K562 (cell line): ENCODE measurements around the gene MME. TPM values are rescaled to one million over a fixed set of nuclear protein-coding genes. Genes with fewer than 3 reads are reported as not detected.

ENCODE experiments used
- ATAC-seq: fragments of 200-7000 bp; cut with Tn5 transposase; 3 replicates; pipeline ENCODE4 v1.9.1; 2020; ENCODE audit warnings: moderate library complexity
- Bru-seq: library from RNA; stranded (reverse); fragments of 400-500 nt; gene quantifications from one replicate; lab custom pipeline; 2021; lab: Mats Ljungman, UMichigan
- BruChase-seq, 2 experiments: library from RNA; stranded (reverse); fragments of 400-500 nt; gene quantifications; one replicate each; lab custom pipeline; 2021; lab: Mats Ljungman, UMichigan
- BruUV-seq: library from RNA; stranded (reverse); fragments of 400-500 nt; replicated peaks from 2 replicates; lab custom pipeline; 2021; lab: Mats Ljungman, UMichigan
- CTCF ChIA-PET: fragments of 300-600 bp; formaldehyde crosslinking; extraction: SDS; loops from one replicate; lab custom pipeline; 2021; ENCODE audit warnings: low intra/inter-chr PET ratio; lab: Yijun Ruan, JAX
- POLR2A ChIA-PET: fragments of 300-600, 350-650 bp; sonication (Branson Sonifier 250); formaldehyde crosslinking; extraction: SDS; loops from one replicate; lab custom pipeline; 2021; ENCODE audit warnings: antibody characterized with exemption, inconsistent platforms; lab: Yijun Ruan, JAX
- DNase-seq, 4 experiments: peaks; one replicate each; pipeline versions ENCODE4 v3.0.0 to v3.0.0-alpha.2; 2011 to 2018; ENCODE audit warnings: low spot score in 3 of 4, mixed read lengths in 3 of 4; ENCODE audit errors: extremely low read depth in 1 of 4
- FAIRE-seq: peaks from 2 replicates; lab custom pipeline; 2011; peaks lifted over from hg19 to GRCh38; lab: Jason Lieb, UNC
- H2AFZ ChIP-seq: 2 replicates; pipeline ENCODE4 v1.6.0; 2011; ENCODE audit warnings: low read depth, low read length, control low read depth, inconsistent platforms
- H3K27ac ChIP-seq: fragments of 200-600 bp; 3 replicates; pipeline ENCODE4 v1.8.0; 2011; ENCODE audit warnings: low read depth, mild to moderate bottlenecking, control low read depth, inconsistent platforms, low read length, moderate library complexity, mixed read lengths; ENCODE audit errors: extremely low read depth
- H3K27me3 ChIP-seq, 2 experiments: fragments of 300-600 bp in 1 of 2; 2 replicates in 1 of 2; 3 replicates in 1 of 2; pipeline versions ENCODE4 v1.6.0 to v1.8.0; 2011; ENCODE audit warnings: inconsistent platforms in 2 of 2, low read length in 2 of 2, mild to moderate bottlenecking in 1 of 2, mixed read lengths in 1 of 2, moderate library complexity in 1 of 2; ENCODE audit not compliant: control insufficient read depth in 2 of 2, insufficient read depth in 2 of 2
- H3K36me3 ChIP-seq: fragments of 300-600 bp; 3 replicates; pipeline ENCODE4 v1.8.0; 2011; ENCODE audit warnings: mild to moderate bottlenecking, low read length, inconsistent platforms; ENCODE audit not compliant: control insufficient read depth, insufficient read depth
- H3K4me1 ChIP-seq, 2 experiments: fragments of 200-600 bp in 1 of 2; replicated peaks in 1 of 2; 2 replicates in 1 of 2; 3 replicates in 1 of 2; pipeline versions ENCODE4 v1.5.1 to v1.8.0; 2011; ENCODE audit warnings: inconsistent platforms in 2 of 2, low read length in 2 of 2, mild to moderate bottlenecking in 1 of 2, mixed read lengths in 1 of 2, moderate library complexity in 1 of 2; ENCODE audit not compliant: control insufficient read depth in 2 of 2, insufficient read depth in 2 of 2
- H3K4me2 ChIP-seq: 2 replicates; pipeline ENCODE4 v1.6.1; 2011; ENCODE audit warnings: low read length, control low read depth, inconsistent platforms, mixed read lengths; ENCODE audit not compliant: insufficient read depth
- H3K4me3 ChIP-seq: fragments of 200-600 bp; sonication (generic), shearing (Covaris generic); 2 replicates; pipeline ENCODE4 v1.5.1; 2016; ENCODE audit warnings: control low read depth, inconsistent platforms
- H3K79me2 ChIP-seq: fragments of 200-600 bp; 3 replicates; pipeline ENCODE4 v1.8.0; 2011; ENCODE audit warnings: low read length, inconsistent platforms; ENCODE audit not compliant: control insufficient read depth, insufficient read depth
- H3K9ac ChIP-seq, 2 experiments: 2 replicates each; pipeline versions ENCODE4 v1.6.0 to v1.6.1; 2011; ENCODE audit warnings: low read depth in 2 of 2, low read length in 2 of 2, control low read depth in 1 of 2, inconsistent platforms in 1 of 2, mild to moderate bottlenecking in 1 of 2, mixed read lengths in 1 of 2; ENCODE audit not compliant: insufficient read depth in 1 of 2
- H3K9me1 ChIP-seq: one replicate; pipeline ENCODE4 v1.6.0; 2011; ENCODE audit warnings: inconsistent platforms, mild to moderate bottlenecking, low read length, moderate library complexity; ENCODE audit not compliant: control insufficient read depth, insufficient read depth
- H3K9me3 ChIP-seq: replicated peaks from 2 replicates; pipeline ENCODE4 v1.5.1; 2011; ENCODE audit warnings: low read depth, low read length, inconsistent platforms; ENCODE audit not compliant: control insufficient read depth, insufficient read depth
- H4K20me1 ChIP-seq: replicated peaks from 2 replicates; pipeline ENCODE4 v1.6.1; 2011; ENCODE audit warnings: low read length, inconsistent platforms, mixed read lengths; ENCODE audit not compliant: control insufficient read depth, insufficient read depth
- ADNP ChIP-seq: fragments of 200-800 bp; sonication (Bioruptor generic); IDR thresholded peaks from 2 replicates; pipeline ENCODE4 v1.6.1; 2016; ENCODE audit warnings: missing genetic modification characterization, missing compliant biosample characterization
- IFI16 ChIP-seq: fragments of 250-450 bp; sonication (Bioruptor Pico); IDR thresholded peaks from 2 replicates; pipeline ENCODE4 v2.1.2; 2022; ENCODE audit warnings: mild to moderate bottlenecking, inconsistent platforms
- KDM1A ChIP-seq, 2 experiments: fragments of 450-650 bp; IDR thresholded peaks; 2 replicates each; pipeline ENCODE4 v1.6.1; 2016; ENCODE audit warnings: mild to moderate bottlenecking in 2 of 2
- MTA3 ChIP-seq: fragments of 450-650 bp; formaldehyde crosslinking; IDR thresholded peaks from 2 replicates; pipeline ENCODE4 v1.6.1; 2017; ENCODE audit warnings: mild to moderate bottlenecking, borderline replicate concordance
- NRF1 ChIP-seq, 2 experiments: fragments of 450-650 bp; IDR thresholded peaks in 1 of 2; conservative IDR thresholded peaks in 1 of 2; 2 replicates each; pipeline ENCODE4 v1.6.1; 2014; ENCODE audit warnings: mild to moderate bottlenecking in 2 of 2
- PHF21A ChIP-seq: fragments of 450-650 bp; IDR thresholded peaks from 2 replicates; pipeline ENCODE4 v1.6.1; 2017; ENCODE audit warnings: low read depth, borderline replicate concordance
- PHF8 ChIP-seq: fragments of 200-600 bp; sonication (generic); IDR thresholded peaks from 2 replicates; pipeline ENCODE4 v1.6.1; 2012; ENCODE audit warnings: mixed run types, mild to moderate bottlenecking, inconsistent platforms, low read length, moderate library complexity, borderline replicate concordance
- RCOR1 ChIP-seq, 2 experiments: IDR thresholded peaks; 2 replicates each; pipeline ENCODE4 v1.6.1; 2012; ENCODE audit warnings: low read depth in 2 of 2, low read length in 2 of 2, borderline replicate concordance in 1 of 2, improper control_type of control experiment in 1 of 2
- SPI1 ChIP-seq: IDR thresholded peaks from 2 replicates; pipeline ENCODE4 v1.6.1; 2011; ENCODE audit warnings: low read depth, low read length, control low read depth, borderline replicate concordance
- ZFX ChIP-seq: sonication (generic); formaldehyde crosslinking; IDR thresholded peaks from 2 replicates; pipeline ENCODE4 v1.8.0; 2022; ENCODE audit warnings: mild to moderate bottlenecking, missing genetic modification reagents, moderate library complexity
- ZNF24 ChIP-seq: fragments of 450-650 bp; IDR thresholded peaks from 2 replicates; pipeline ENCODE4 v1.6.1; 2016
- ZSCAN32 ChIP-seq: fragments of 450-650 bp; formaldehyde crosslinking; IDR thresholded peaks from 2 replicates; pipeline ENCODE4 v1.4.0; 2020; ENCODE audit warnings: mild to moderate bottlenecking, moderate library complexity
- WGBS: fragments of 100-300 bp; shearing (Covaris generic); methylation state at CpG from one replicate; pipeline ENCODE4 v1.1.6; 2016; ENCODE audit warnings: low coverage, mixed read lengths; ENCODE audit not compliant: insufficient coverage; ENCODE audit errors: missing lambda C conversion rate; 5-methylcytosine and 5-hydroxymethylcytosine counted together
- in situ Hi-C: fragments of 300-500 bp; cut with MboI; formaldehyde crosslinking; loops from 4 replicates; pipeline ENCODE4 v1.15.0; 2018; ENCODE audit warnings: inconsistent platforms, mixed read lengths
- intact Hi-C: fragments of 100-400 bp; cut with micrococcal nuclease; formaldehyde crosslinking; loops from 2 replicates; pipeline ENCODE4 v1.14.2; 2022
- long read RNA-seq, 3 experiments: library from polyadenylated mRNA in 2 of 3; library from RNA in 1 of 3; unstranded in 2 of 3; stranded (forward) in 1 of 3; transcript quantifications; one replicate each; pipeline ENCODE4 v2.0.0, GENCODE V29; 2019 to 2022
- polyA minus RNA-seq, 3 experiments: library from RNA; depleted of rRNA, polyadenylated mRNA; stranded (reverse); fragments of >200 nt; gene quantifications; 2 replicates each; pipeline ENCODE4 v1.2.3, GENCODE V29; 2011
- polyA plus RNA-seq, 8 experiments: library from polyadenylated mRNA; depleted of rRNA in 4 of 8; stranded (reverse) in 5 of 8; unstranded in 3 of 8; fragments of >200 nt; fragmentation: Nextera tagmentation in 2 of 8; fragmentation: Illumina TruSeq in 1 of 8; extraction: Ambion mirVana in 2 of 8; extraction: Trizol in 1 of 8; gene quantifications; 2 replicates each; pipeline versions ENCODE4 v1.2.1 to v1.2.3, GENCODE V29; 2011 to 2014; ENCODE audit warnings: inconsistent platforms in 1 of 8, missing spikeins in 1 of 8
- total RNA-seq, 7 experiments: library from RNA; depleted of rRNA in 6 of 7; stranded (reverse); fragments of >200 nt in 6 of 7; fragmentation: Illumina TruSeq in 2 of 7; extraction: Trizol in 2 of 7; gene quantifications; 2 replicates each; pipeline versions ENCODE4 v1.2.1 to v1.2.3, GENCODE V29; 2011 to 2021; ENCODE audit warnings: low replicate concordance in 1 of 7
- TF ChIP-seq, protein P1 (sequence below): fragments of 250-450 bp; sonication (Bioruptor Pico); IDR thresholded peaks from 2 replicates; pipeline ENCODE4 v1.4.0; 2020; ENCODE audit warnings: mild to moderate bottlenecking, moderate library complexity

MME gene
- total RNA-seq (2011; cell fraction: chromatin; rRNA removed; ENCODE audit: low replicate concordance): 6.1 and 11.5 TPM in 2 replicates
- total RNA-seq (2011; cell fraction: nucleolus; rRNA removed): 3.4 and 6.2 TPM in 2 replicates
- 3.4 and 4.0 TPM in 2 replicates for total RNA-seq (2011; cell fraction: nucleoplasm; rRNA removed)
- 2.7 and 4.2 TPM in 2 replicates for total RNA-seq (2014; rRNA removed)
- total RNA-seq (2014; rRNA removed; fragmentation: Illumina TruSeq; extraction: Trizol): 1.8 and 2.7 TPM in 2 replicates
- total RNA-seq (2015; rRNA removed; fragmentation: Illumina TruSeq; extraction: Trizol): 8.6 and 10.3 TPM in 2 replicates
- total RNA-seq (2021): 2.1 and 2.5 TPM in 2 replicates
- 6.6 and 7.2 TPM in 2 replicates for polyA plus RNA-seq (2011; rRNA removed)
- 3.4 and 4.9 TPM in 2 replicates for polyA plus RNA-seq (2011; cell fraction: cytosol; rRNA removed)
- 5.9 and 8.1 TPM in 2 replicates for polyA plus RNA-seq (2011; cell fraction: nucleus; rRNA removed)
- polyA plus RNA-seq (2012): 10.6 and 11.3 TPM in 2 replicates
- polyA plus RNA-seq (2014; fragmentation: Illumina TruSeq; extraction: Trizol): 1.3 and 2.0 TPM in 2 replicates
- under 1 TPM; 0.80 to 0.94 TPM for polyA plus RNA-seq (2014; fragmentation: Nextera tagmentation; extraction: Ambion mirVana)
- polyA plus RNA-seq (2014; rRNA removed): 2.0 and 3.4 TPM in 2 replicates
- polyA minus RNA-seq (2011; rRNA and poly(A)+ RNA removed): 15.8 and 17.1 TPM in 2 replicates
- polyA minus RNA-seq (2011; cell fraction: cytosol; rRNA and poly(A)+ RNA removed): 4.4 and 8.6 TPM in 2 replicates
- polyA minus RNA-seq (2011; cell fraction: nucleus; rRNA and poly(A)+ RNA removed): 5.4 and 16.2 TPM in 2 replicates
- percentile 28 among the genes with signal in this experiment for Bru-seq, nascent RNA
- BruChase-seq, experiment 1, labeled RNA remaining after a 2-hour chase: percentile 29 among the genes with signal in this experiment
- percentile 29 among the genes with signal in this experiment for BruChase-seq, experiment 2, labeled RNA remaining after a 6-hour chase
- long read RNA-seq, experiment 1, partial matches to known transcripts: 0 of 1 reads
- long read RNA-seq, experiment 1, other reads (novel, unspliced or antisense): 1 of 1 reads
- long read RNA-seq, experiment 2, partial matches to known transcripts: 0 of 3 reads
- long read RNA-seq, experiment 2, other reads (novel, unspliced or antisense): 3 of 3 reads
- long read RNA-seq, experiment 3, partial matches to known transcripts: 0 of 1 reads
- long read RNA-seq, experiment 3, other reads (novel, unspliced or antisense): 1 of 1 reads

DNA sequence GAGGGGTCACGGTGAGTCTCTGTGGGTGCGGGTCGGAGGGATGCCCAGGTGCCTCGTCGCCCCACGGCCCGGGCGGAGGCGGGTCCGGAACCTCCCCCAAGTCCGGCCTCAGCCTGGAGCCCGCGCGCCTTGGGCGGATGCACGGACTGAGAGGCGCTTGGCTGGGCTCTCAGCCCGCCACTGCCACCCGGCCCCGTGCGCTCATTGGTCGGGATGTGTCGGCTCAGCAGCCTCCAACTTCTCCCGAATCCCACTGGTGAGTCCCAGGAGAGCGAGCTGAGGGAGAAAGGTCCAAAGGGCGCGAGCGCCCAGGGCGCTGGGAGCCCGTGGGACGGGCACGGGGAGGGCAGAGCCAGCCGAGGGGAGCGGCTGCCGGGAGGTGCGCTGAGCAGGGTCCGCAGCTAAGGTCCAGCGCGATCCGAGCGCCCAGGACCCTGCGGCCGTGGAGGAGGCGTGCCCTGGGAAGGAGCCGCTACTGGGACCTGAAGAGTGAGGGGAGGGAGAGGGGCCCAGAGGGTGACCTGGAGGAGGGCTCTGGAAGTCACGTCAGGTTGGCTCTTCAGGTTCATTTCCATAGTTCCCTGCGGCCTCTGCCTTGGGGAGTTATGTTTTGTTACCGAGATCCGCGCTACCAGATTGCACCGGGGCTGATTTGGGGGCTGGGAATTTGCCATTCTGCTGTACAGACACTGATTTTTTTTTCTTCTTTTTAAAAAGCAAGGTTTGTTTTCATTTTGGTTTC, at the start of gene MME:
Gene MME (plus strand): TSS at position 574 of the 742 bp plus-strand sequence. CDS start 3,849 bp downstream, outside the sequence.
- 4% methylated on average over 42 of the region's 51 CpGs for WGBS
- Histone ChIP-seq H3K4me1 (peaks cover 9 to 14% of the 10 kb centered on the region in 2 experiments; a peak in 3 of 5 replicates), H3K27me3 (peaks cover 0 to 14% of the 10 kb centered on the region in 2 experiments; a peak in 2 of 5 replicates), H3K9me3 (no peaks in the 10 kb centered on the region), H2AFZ (peak within 1 kb of the TSS; percentile 87), H3K27ac (no peak within 1 kb of the TSS), H3K4me2 (peak within 1 kb of the TSS; percentile 76), H4K20me1 (no peaks in the 10 kb centered on the region), H3K79me2 (no peaks in the 10 kb centered on the region), H3K36me3 (no peaks in the 10 kb centered on the region), H3K9ac (peak within 1 kb of the TSS in 1 of 2 experiments; percentile 89; a peak in 2 of 4 replicates), H3K4me3 (peak within 1 kb of the TSS; percentile 58), H3K9me1 (no peaks in the 10 kb centered on the region)
- CTCF ChIA-PET: no interaction called here
- intact Hi-C loops (loop anchor here (5.0 kb wide), 1 partner anchor 128 kb away; no protein-coding TSS in a partner anchor), in situ Hi-C loops (no loop called here)
- no TSS peak for BruUV-seq
- ATAC-seq (peak; percentile 81), DNase-seq (peak; percentile 15 to 23 (median 20)), FAIRE-seq (no peak)
- POLR2A ChIA-PET: interaction anchor here (0.6 to 2.6 kb wide), 3 partner anchors 15 to 59 kb away, joined by 4 to 6 read pairs (median 5); no protein-coding TSS in a partner anchor
- peak; percentile 91; the same call in 1 of the 2 replicates for TF ChIP-seq PHF21A
- TF ChIP-seq IFI16: no peak
- TF ChIP-seq PHF8: peak; percentile 10; the same call in 1 of the 2 replicates
- TF ChIP-seq KDM1A (IDR thresholded peaks at IDR 0.05): peak; percentile 35 to 57; a peak in 2 of 4 replicates
- TF ChIP-seq MTA3: 0 out of 2 replicates have a peak, but pooled peaks have one; percentile 46
- no peak for TF ChIP-seq ADNP (tag)
- 0 out of 4 replicates have a peak, but pooled peaks of 1 of the 2 experiments have one; percentile 24 for TF ChIP-seq NRF1 (conservative IDR thresholded peaks at IDR 0.05 in 1 of 2, IDR thresholded peaks at IDR 0.05 in 1 of 2)
- TF ChIP-seq RCOR1 (IDR thresholded peaks at IDR 0.05; ENCODE audit: borderline replicate concordance in 1 of 2, low read depth in 2 of 2, low read length in 2 of 2): 0 out of 4 replicates have a peak, but pooled peaks of 1 of the 2 experiments have one; percentile 18
- TF ChIP-seq ZNF24: no peak
- TF ChIP-seq ZFX (CRISPR knock-in tag): 0 out of 2 replicates have a peak, but pooled peaks have one; percentile 27
- TF ChIP-seq, protein P1, sequence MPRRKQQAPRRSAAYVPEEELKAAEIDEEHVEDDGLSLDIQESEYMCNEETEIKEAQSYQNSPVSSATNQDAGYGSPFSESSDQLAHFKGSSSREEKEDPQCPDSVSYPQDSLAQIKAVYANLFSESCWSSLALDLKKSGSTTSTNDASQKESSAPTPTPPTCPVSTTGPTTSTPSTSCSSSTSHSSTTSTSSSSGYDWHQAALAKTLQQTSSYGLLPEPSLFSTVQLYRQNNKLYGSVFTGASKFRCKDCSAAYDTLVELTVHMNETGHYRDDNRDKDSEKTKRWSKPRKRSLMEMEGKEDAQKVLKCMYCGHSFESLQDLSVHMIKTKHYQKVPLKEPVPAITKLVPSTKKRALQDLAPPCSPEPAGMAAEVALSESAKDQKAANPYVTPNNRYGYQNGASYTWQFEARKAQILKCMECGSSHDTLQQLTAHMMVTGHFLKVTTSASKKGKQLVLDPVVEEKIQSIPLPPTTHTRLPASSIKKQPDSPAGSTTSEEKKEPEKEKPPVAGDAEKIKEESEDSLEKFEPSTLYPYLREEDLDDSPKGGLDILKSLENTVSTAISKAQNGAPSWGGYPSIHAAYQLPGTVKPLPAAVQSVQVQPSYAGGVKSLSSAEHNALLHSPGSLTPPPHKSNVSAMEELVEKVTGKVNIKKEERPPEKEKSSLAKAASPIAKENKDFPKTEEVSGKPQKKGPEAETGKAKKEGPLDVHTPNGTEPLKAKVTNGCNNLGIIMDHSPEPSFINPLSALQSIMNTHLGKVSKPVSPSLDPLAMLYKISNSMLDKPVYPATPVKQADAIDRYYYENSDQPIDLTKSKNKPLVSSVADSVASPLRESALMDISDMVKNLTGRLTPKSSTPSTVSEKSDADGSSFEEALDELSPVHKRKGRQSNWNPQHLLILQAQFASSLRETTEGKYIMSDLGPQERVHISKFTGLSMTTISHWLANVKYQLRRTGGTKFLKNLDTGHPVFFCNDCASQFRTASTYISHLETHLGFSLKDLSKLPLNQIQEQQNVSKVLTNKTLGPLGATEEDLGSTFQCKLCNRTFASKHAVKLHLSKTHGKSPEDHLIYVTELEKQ (CRISPR knock-in tag): no peak
- no peak for TF ChIP-seq ZSCAN32 (CRISPR knock-in tag)
- TF ChIP-seq SPI1: no peak
